ENCODE data around the gene B3GALT5.
"Not testable (repeated sequence)": the region's sequence is repeated elsewhere in the genome, so short reads cannot be mapped to it uniquely, and the experiment has no call there.

The B3GALT5 gene

GRCh38 chr21:39612233-39613040, at the start of gene B3GALT5:
Gene B3GALT5, plus strand, starts transcription at chr21:39612940. Its CDS starts 47,620 bp downstream, at chr21:39660560.
- DNase-seq (ENCODE audit: low read depth in 2 of 2, low spot score in 1 of 2): no peak

- no peak for DNase-seq (ENCODE audit: low read depth in 2 of 2, low spot score in 1 of 2)
Measured at GRCh38 chr21:39564200-39564599, 48.5 kb upstream of the B3GALT5 start.

GRCh38 chr21:39567180-39567972, 45.4 kb upstream of the B3GALT5 start:
- DNase-seq (ENCODE audit: low read depth in 2 of 2, low spot score in 1 of 2): no peak

- no peak for DNase-seq (ENCODE audit: low read depth in 2 of 2, low spot score in 1 of 2)
Measured at GRCh38 chr21:39568361-39568760, 44.4 kb upstream of the B3GALT5 start.

- no peak for DNase-seq (ENCODE audit: low read depth in 2 of 2, low spot score in 1 of 2)
Measured at GRCh38 chr21:39575775-39576174, 37.0 kb upstream of the B3GALT5 start.

- no peak for DNase-seq (ENCODE audit: low read depth in 2 of 2, low spot score in 1 of 2)
Measured at GRCh38 chr21:39576518-39577128, 36.1 kb upstream of the B3GALT5 start.

- DNase-seq (ENCODE audit: low read depth in 2 of 2, low spot score in 1 of 2): no peak
Measured at GRCh38 chr21:39579734-39580332, 32.9 kb upstream of the B3GALT5 start.

- DNase-seq (ENCODE audit: low read depth in 2 of 2, low spot score in 1 of 2): no peak
Measured at GRCh38 chr21:39580744-39581143, 32.0 kb upstream of the B3GALT5 start.

- DNase-seq (ENCODE audit: low read depth in 2 of 2, low spot score in 1 of 2): no peak
Measured at GRCh38 chr21:39581414-39581813, 31.3 kb upstream of the B3GALT5 start.

GRCh38 chr21:39582749-39583148, 30.0 kb upstream of the B3GALT5 start:
- no peak for DNase-seq (ENCODE audit: low read depth in 2 of 2, low spot score in 1 of 2)

GRCh38 chr21:39583586-39583985, 29.2 kb upstream of the B3GALT5 start:
- not testable (repeated sequence) for DNase-seq (ENCODE audit: low read depth in 2 of 2, low spot score in 1 of 2)

- DNase-seq (ENCODE audit: low read depth in 2 of 2, low spot score in 1 of 2): no peak
Measured at GRCh38 chr21:39587376-39587775, 25.4 kb upstream of the B3GALT5 start.

- no peak for DNase-seq (ENCODE audit: low read depth in 2 of 2, low spot score in 1 of 2)
Measured at GRCh38 chr21:39588884-39589283, 23.9 kb upstream of the B3GALT5 start.

GRCh38 chr21:39593522-39593921, 19.2 kb upstream of the B3GALT5 start:
- DNase-seq (ENCODE audit: low read depth in 2 of 2, low spot score in 1 of 2): no peak

- no peak for DNase-seq (ENCODE audit: low read depth in 2 of 2, low spot score in 1 of 2)
Measured at GRCh38 chr21:39595465-39595864, 17.3 kb upstream of the B3GALT5 start.

GRCh38 chr21:39597595-39597994, 15.1 kb upstream of the B3GALT5 start:
- no peak for DNase-seq (ENCODE audit: low read depth in 2 of 2, low spot score in 1 of 2)

GRCh38 chr21:39599191-39599970, 13.4 kb upstream of the B3GALT5 start:
- DNase-seq (ENCODE audit: low read depth in 2 of 2, low spot score in 1 of 2): no peak

GRCh38 chr21:39601187-39601928, 11.4 kb upstream of the B3GALT5 start:
- no peak for DNase-seq (ENCODE audit: low read depth in 2 of 2, low spot score in 1 of 2)

- no peak for DNase-seq (ENCODE audit: low read depth in 2 of 2, low spot score in 1 of 2)
Measured at GRCh38 chr21:39602076-39602689, 10.6 kb upstream of the B3GALT5 start.

- DNase-seq (ENCODE audit: low read depth in 2 of 2, low spot score in 1 of 2): no peak
Measured at GRCh38 chr21:39602793-39603192, 9.9 kb upstream of the B3GALT5 start.
